ENCODE data around the gene ZSWIM7.
"Not testable (repeated sequence)": the region's sequence is repeated elsewhere in the genome, so short reads cannot be mapped to it uniquely, and the experiment has no call there.

The ZSWIM7 gene

DNA sequence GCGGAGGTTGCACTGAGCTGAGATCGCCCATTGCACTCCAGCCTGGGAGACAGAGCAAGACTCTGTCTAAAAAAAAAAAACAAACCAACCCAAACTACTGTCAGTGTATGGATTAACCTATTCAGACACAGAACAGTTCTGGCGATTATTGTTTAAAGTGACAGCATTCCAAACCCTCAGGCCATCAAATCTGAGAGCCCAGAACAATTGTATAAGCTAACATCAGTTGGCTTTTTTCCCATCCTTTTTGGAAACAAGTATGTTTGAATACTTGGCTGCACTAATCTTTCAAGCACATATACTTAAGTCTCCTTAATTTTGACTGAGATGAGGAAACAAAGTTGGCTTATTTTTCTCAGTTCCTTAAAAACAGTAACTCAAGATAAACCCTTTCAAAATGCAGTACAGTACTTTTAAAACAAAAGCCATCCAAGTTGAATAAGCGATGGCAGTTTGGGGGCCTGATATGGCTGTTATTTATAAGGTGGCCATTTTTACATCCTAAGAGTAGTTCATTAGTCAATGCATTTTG is 1.4 kb downstream of the ZSWIM7 start:
- DNase-seq = no peak

DNA sequence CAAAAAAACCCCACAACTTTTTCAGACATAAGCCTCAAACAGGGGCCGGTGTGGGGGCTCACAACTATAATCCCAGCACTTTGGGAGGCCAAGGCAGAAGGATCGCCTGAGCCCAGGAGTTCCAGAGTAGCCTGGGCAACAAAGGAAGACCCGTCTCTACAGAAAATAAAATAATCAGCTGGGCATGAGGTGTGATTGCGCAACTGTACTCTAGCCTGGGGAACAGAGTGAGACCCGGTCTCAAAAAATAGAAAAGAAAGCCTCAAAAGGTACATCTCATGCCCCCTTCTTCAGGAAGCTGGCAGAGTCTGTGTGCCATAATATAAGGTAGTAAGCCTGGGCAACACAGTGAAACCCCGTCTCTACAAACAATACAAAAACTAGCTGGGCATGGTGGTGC is 3.2 kb downstream of the ZSWIM7 start:
- no peak for DNase-seq

DNA sequence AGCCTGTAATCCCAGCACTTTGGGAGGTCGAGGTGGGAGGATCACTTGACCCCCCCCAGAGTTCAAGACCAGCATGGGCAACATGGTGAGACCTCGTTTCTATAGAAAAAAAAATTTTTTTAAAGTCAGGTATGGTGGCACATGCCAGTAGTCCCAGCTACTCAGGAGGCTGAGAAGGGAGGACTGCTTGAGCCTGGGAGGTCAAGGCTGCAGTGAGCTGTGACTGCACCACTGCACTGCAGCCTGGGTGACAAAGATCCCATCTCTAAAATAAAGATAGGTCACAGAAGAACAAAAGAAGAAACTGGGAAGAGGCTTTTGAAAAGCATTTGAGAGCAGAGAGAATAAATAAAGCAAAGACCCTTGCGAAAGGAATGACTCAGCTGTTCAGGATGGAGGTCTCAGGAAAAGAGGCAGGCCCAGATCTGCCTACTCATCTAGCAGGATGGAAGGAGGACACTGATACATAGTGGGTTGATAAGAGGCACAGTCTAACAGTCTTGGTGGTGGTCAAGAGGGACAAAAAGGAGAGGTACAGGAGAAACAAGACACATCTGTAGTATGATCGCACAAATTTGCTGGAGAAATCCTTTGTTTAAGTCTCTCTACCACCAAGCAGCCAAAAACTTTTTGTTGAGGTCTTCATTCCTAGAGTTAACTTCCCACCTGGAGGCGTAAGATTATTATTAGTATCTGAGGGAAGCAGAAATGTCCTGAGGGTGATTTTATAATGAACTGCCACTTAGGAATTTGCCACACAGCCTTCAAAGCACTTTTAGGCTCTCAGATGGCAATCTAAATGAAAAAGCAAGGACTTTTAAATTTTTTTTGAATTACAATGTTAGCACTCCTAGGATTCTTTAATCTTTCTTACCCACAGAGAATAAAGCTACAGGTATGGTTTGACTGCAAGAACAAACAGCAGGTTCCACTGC is 17.6 kb downstream of the ZSWIM7 start:
- no peak for DNase-seq

DNA sequence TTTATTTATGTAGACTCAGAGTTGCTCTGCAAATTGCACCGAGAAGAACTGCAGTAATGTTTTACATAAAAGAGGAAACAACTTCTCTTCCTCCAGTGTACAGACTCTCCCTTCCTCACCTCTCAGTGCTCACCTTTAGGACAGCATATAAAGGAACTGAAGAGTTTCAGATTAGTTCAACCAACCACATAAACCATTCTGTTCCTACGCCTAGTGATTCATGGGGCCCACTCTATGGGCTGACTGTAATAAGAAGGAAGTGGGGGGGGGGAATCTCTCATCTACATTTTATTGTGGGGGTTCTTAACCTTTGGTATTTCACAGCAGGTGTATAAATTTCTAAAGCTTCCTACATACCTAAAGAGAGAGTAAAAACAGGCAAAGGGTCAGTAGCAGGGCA is 18.3 kb downstream of the ZSWIM7 start:
- peak; percentile 54 for DNase-seq

DNA sequence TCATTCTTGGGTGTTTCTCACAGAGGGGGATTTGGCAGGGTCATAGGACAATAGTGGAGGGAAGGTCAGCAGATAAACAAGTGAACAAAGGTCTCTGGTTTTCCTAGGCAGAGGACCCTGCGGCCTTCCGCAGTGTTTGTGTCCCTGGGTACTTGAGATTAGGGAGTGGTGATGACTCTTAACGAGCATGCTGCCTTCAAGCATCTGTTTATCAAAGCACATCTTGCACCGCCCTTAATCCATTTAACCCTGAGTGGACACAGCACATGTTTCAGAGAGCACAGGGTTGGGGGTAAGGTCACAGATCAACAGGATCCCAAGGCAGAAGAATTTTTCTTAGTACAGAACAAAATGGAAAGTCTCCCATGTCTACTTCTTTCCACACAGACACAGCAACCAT is 20.5 kb downstream of the ZSWIM7 start:
- DNase-seq = not testable (repeated sequence)

DNA sequence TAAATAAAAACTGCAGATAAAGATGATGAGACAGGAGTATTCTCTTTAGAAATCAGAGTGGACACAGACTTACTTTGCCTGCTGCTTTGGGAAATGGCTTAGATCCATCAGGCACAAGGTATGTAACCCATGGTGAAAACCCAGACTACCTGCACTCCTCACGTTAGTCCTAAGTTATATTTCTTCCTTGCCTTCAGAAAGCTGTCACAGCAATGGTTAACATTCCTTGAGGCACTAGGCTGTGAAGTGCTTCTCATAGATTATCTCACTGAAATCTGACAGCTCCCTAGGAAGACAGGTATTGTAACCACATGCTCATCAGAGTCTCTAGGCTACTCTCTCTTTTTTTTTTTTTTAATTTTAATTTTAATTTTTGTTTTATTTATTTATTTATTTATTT is 20.9 kb downstream of the ZSWIM7 start:
- DNase-seq = no peak

DNA sequence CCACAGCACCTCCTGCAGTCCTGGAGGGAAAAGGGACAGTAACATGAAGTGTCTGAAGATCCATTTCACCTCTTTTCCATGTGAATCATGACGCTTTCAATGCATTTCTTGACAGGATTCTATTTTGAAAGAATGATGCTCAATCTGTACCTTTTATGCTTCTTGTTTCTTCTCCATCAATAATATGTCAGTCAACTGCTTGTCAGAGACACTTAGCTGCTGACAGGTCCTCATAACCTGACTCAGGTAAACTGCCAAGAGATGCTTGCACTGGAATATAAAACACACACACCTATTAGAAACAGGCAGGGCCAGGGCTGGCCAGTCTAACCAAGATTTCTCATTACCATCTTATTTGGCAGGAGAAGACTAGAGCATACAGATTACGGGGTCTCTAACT is 21.6 kb downstream of the ZSWIM7 start:
- no peak for DNase-seq

DNA sequence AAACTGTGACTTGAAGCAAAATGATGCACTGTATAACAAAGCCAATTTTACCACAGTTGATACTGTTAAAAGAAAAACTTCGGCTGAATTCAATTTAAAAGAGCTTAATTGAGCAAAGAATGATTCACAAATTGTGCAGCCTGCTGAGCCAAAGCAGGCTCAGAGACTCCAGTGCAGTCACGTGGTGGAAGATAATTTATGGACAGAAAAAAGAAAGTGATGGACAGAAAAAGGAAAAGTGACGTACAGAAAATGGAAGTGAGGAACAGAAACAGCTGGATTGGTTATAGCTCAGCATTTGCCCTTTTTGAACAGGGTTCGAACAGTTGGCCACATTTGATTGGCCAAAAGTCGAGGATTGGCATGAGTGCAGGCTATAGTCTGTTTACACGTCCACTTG is 25.7 kb downstream of the ZSWIM7 start:
- DNase-seq = no peak

DNA sequence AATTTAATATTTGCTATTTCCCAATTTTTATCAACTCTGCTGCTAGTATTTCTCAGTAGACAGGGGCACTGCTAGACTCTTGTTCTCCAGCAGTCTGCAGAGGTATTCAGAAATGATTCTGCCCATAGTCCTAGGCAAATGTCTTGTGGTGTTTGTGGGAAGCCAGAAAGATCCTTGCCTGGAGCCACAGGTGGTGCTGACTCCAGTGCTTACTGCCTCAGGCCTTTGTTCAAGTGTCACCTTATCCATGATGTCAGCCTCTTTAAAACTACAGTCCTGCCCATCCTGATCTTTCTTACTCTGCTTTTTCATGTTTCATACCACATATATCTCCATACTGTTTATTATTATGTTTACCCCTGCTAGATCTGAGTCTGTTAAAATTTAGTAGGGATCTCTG is 26.5 kb downstream of the ZSWIM7 start:
- DNase-seq = no peak

DNA sequence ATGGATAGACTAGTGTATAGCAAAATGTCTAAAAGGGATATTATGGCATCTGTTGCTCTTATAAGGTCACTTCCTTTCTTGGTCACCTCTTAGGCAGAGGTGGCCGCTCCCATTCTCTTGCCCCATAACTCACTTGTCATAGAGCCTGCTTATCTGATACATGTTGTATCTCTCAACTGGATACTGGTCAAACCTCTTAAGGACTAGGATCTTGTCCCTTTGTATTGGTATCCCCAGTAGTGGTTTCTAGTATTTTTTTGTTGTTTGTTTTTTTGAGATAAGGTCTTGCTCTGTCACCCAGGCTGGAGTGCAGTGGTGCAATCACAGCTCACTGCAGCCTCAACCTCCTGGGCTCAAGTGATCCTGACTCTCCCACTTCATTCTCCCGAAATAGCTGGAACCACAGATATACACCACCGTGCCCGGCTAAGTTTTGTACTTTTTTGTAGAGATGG is 27.0 kb downstream of the ZSWIM7 start:
- no peak for DNase-seq

DNA sequence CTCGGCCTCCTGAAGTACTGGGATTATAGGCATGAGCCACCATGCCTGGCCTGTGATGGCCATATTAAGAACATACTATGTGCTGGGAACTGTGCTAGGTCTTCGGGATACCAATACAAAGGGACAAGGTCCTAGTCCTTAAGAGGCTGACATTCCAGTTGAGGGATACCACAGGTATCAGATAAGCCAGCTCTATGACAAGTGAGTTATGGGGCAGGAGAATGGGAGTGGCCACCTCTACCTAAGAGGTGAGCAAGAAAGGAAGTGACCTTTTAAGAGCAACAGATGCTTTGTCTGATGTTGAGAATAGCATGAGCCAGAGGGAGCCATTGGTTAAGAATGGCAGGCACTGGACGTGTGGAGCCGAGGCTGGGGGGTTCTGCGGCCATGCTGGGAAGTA is 27.6 kb downstream of the ZSWIM7 start:
- DNase-seq = no peak

DNA sequence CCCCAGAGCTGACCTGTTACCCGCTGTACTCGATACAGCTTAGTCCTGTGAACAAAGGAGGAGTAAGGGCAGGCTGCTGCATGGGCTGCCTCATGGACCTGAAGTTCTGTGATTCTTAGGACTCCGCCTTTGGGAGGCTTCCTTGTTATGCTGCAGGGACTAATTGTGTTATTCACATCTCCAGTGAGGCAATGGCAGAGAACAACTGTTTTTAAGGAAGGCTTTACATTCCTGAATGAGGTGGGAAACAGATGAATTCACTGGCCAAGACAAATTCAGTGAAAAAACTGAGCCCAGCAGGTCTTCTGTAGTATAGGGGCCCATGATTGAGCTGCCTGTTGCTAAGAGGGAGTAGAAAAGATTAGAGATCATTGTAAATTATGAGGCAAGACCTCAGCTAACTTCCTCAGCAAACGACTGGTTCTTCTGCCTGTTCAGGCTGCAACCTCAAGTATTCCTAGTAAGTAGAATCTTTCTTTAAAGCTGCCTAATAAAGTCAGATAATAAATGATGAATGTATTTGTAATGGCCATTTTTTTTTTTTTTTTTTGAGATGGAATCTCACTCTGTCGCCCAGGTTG is 28.3 kb downstream of the ZSWIM7 start:
- no peak for DNase-seq

DNA sequence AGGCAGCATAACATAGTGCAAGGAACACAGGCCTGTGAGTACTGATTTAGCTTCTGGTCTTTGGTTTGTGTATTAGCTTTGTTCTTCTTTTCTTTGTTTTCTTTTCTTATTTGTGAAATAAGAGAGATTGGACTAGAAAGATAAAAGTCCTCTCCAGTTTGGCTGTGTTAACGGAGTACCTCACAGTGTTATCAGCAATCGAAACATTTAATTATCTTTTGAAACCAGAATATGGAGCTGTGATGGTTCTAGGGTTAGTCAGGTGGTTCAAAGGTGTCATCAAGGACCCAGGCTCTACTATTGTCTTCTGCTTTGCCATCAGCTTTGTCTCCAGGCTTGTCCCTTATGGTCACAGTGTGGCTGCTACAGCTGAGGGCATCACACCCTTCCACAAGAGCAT is 29.0 kb downstream of the ZSWIM7 start:
- DNase-seq = no peak

DNA sequence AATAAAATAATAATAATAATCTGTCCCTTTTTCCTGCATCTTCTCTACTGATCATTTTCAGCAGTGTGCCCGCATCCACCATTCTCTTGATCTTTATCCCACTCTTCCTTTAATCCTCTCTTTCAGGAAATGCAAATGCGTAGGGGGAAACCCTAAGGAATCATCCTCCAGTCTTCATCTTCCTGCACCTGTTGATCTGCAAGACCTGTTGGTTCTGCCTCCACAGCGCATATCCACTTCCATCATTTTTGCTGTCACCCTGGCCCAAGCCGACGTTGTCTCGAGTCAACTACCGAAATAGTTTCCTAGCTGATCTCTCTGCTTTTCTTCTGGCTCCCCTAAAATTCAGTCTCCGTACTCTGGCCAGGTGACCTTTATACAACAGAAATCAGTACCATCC is 30.0 kb downstream of the ZSWIM7 start:
- no peak for DNase-seq

DNA sequence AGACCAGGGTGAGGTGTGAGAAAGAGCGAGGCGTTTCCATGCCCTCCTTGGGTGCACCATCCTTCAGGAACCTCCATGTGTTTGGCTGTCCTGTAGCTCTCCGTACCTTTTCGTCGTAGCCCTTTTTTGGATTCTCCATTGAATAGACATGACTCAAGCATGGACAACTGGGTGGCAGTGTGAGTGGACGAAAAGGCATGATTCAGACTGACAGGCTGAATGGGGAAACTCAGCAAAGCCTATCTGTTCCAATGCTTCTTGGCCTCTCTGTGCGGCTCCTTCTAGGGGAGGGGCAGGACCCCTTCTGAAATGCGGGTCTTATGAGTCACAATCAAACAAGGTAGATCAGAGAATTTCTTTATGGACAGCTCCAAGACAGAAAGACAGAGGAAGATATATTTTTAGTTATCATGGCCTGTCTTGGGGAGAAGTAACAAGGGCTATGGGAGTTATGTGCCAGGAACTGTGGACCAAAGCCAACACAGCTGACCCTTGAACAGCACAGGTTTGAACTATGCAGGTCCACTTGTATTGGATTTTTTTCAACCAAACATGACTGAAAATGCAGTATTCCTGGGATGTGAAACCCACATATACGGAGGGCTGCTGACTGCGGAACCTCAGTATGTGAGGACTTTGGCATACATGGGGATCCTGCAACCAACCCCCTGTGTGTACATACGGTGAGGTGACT is 31.7 kb downstream of the ZSWIM7 start:
- DNase-seq = no peak

DNA sequence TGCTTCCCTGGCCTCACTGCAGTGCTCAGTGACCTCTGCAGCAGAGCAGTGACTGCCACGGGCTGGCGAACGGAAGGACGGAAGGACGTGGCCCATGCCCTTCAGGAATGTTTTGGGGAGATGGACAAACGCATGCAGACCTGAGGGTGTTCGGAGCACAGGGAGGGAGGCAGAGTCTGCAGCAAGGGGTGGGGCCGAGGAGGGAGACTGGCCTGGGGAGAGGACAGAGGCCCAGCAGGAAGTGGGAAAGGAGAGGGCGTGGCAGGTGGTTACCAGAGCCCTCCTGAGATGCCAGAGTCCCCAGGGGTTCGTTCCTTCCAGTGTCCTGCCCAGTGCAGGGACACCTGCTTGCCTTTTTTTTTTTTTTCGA is 32.6 kb downstream of the ZSWIM7 start:
- no peak for DNase-seq

DNA sequence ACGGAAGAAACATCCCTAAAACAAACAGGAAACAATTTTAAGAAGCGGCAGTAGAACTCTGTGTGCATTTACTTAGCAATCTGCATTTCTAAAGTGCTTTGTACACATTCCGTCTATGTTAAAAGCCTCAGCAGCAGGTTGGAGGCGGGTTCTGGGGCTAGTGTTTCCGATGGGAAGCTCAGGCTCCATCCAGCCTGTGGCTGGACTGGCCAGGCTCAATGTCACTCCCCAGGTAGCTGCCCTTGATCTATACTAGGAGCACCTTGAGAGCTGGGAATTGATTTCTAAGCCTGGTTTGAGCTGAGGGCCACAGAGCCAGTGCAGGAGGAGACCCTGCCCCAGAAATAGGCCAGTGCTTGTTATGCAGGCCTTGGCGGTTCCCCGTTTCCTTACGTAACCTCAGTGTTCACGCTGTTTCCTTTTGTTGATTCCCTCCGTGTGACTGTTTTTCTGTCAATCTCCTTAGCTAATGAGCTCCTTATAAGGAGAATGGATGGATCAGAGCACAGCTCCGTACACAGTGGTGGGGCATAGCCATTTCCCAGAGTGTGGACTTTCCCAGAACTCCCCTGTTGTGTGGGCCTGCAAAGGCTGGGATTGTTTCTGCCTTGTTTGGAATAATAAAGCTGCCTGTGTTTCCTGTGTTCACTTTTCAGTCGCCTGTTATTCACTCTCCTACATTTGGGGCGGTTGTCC is 33.2 kb downstream of the ZSWIM7 start:
- DNase-seq = no peak

DNA sequence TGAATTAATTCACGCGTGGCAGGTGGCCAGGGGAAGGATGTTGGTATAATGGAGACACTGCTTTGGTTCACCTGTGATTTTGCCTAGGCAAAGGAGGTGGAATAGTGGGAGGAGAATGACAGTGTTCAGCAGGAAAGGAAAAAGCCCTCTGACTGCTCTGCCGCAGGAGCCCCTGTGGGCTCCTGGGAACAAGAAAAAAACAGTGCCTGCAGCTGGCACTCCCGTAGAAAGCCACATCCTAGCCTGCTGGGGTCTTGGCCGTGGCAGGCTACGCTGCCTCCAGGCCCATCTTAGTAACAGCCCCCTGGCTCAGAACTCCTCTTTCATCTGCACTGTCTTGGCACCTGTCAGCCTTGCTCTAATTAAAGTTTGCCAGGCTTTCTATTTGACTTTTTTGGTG is 34.0 kb downstream of the ZSWIM7 start:
- DNase-seq = no peak

DNA sequence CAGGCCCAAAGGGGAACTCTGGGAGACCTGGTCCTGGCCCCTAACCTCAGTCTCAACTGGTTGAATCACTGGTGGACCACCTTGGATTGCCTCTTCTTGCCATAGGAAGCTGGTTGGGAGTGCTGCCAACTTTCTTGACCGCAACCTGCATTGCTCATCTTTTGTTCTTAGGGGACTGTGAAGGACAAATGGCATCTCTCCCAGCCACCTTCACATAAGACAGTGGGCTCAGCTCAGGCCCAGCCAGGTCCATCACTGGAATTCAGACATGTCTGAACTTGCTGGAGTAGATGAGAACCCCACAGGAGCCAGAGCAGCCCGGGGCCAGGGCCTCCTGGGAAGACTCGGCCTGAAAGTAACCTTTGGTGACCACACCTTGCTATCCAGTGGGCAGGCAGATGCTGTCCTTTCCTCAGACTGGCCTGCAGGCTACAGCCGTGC is 35.8 kb downstream of the ZSWIM7 start:
- DNase-seq = no peak

DNA sequence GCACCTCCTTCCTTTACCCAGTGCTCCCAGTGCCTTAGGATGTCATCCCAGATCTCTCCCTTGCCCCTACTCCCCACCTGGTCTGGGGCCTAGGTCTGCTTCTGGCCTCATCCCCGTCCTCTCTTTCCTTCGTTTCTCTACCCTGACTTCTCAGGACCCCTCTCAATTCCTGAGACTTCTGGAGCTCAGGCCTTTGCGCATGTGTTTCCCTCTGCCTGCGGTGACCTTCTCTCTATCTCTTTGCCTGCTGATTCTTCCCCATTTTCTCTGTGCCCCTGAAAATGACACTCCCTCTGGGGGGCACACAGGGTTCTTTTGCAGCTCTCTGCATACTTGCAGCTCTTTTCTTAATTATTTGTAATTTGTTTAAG is 41.0 kb downstream of the ZSWIM7 start:
- no peak for DNase-seq

DNA sequence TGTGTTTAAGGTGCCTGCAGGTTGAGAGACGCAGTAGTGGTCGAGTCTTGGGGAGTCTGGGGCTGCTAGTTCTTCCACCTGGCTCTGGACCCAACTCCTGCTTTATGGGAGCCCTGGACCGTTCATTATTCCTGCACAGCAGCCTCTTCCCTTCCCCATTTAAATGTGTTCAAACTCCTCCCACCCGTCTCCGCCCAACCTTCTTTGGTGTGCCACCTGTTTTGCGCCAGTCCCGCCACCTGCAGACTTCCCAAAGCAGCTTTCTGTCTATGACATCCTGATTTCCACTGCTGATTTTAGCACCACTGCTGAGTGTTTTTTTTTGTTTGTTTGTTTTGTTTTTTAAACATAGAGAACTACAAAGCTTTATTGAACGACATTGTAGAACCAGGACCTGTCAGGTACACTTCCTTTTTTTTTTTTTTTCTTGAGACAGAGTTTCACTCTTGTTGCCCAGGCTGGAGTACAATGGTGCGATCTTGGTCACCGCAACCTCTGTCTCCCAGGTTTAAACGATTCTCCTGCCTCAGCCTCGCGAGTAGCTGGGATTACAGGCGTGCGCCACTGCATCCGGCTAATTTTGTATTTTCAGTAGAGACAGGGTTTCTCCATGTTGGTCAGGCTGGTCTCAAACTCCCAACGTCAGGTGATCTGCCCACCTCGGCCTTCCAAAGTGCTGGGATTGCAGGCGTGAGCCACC is 41.7 kb downstream of the ZSWIM7 start:
- no peak for DNase-seq

DNA sequence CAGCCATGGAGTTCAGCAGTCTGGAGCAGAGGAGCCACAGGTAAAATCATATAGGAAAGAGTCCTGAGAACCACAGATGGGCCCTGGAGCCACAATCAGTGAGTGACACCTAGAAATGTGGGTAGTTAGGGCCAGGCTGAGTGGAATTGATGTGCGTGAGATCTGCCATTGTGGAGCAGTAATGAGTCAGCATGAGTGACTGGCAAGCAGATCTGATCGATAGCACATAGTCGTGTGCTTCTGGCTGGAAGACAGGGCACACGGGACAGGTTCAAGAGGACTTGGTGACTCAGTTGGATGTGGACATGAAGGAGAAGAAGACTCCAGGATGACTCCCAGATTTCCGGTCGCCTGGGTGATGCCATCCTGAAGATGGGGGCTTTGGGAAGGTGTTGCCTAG is 42.3 kb downstream of the ZSWIM7 start:
- peak; percentile 41 for DNase-seq

Data from stimulated activated CD4-positive, alpha-beta T cell treated with anti-CD3 and anti-CD28 coated beads, Interleukin-4, amount 100 ng/mL, for 24 hours (primary cell).